Bone marrow (tissue), 2 donors: Measurements from ENCODE around the gene OGFOD3.

ENCODE experiments used
- DNase-seq, 2 donors: peaks; one replicate each; lab custom pipeline; 2025; lab: John Stamatoyannopoulos, UW

The OGFOD3 gene

DNA sequence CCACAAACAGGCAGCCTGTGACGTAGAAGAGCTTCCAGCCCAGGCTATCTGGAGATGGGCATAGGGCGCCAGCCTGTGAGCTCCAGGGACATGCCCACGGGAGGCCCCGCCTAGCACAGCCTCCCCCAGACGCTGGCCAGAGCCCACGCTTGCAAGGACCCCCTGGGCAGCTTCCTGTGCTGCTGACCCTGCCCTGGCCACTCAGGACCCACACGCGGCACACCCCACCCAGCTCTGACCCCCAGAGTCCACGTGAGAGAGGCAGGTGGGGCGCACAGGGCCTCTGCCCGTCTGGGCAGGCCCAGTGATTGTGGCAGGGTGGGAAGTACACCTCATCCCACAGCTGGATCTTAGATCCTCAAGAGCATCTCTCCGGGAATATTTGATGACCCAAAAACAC is 28.3 kb upstream of the OGFOD3 start:
- no peak for DNase-seq

DNA sequence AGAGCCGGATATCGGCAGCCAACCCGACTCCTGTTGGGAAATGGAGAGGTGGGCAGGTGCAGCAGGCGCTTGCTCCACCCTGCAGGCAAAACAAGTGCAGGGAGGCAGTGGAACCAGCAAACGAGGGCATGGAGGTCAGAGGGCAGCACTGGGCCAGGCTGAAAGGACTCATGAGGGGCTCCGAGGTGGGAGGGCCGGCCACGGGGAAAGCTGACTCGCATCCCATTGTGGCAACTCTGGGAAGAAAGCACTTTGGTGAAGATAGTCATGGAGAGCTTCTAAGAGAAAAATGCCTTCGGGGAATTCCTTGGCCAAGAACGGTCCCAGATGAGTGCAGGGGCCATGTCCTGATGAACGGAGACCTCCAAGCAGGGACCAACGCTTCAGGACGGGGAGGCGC is 27.7 kb upstream of the OGFOD3 start:
- no peak for DNase-seq

DNA sequence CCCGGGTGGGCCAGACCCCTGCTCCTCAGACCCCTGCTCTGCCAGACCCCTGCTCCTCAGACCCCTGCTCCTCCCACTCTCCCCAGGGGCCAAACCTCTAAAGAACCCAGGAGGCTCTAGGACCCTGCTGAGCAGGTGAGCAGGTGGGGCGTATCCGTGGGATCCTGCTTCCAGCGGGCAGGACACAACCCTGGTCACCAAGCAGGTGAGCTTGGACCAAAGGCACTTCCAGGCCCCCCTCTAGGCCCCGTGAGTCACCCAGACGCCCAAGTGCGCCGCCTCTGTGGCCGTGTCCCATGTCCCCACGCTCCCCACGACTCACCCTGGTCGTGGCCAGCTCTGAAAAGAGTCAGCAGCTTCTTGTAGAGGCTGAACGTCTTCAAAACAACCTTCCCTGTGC is 27.2 kb upstream of the OGFOD3 start:
- DNase-seq = no peak

GRCh38 chr17:82444941-82445521 is 26.6 kb upstream of the OGFOD3 start:
- no peak for DNase-seq

GRCh38 chr17:82444284-82444893 is 26.0 kb upstream of the OGFOD3 start:
- DNase-seq = no peak

GRCh38 chr17:82443465-82444283 is 25.3 kb upstream of the OGFOD3 start:
- no peak for DNase-seq

DNA sequence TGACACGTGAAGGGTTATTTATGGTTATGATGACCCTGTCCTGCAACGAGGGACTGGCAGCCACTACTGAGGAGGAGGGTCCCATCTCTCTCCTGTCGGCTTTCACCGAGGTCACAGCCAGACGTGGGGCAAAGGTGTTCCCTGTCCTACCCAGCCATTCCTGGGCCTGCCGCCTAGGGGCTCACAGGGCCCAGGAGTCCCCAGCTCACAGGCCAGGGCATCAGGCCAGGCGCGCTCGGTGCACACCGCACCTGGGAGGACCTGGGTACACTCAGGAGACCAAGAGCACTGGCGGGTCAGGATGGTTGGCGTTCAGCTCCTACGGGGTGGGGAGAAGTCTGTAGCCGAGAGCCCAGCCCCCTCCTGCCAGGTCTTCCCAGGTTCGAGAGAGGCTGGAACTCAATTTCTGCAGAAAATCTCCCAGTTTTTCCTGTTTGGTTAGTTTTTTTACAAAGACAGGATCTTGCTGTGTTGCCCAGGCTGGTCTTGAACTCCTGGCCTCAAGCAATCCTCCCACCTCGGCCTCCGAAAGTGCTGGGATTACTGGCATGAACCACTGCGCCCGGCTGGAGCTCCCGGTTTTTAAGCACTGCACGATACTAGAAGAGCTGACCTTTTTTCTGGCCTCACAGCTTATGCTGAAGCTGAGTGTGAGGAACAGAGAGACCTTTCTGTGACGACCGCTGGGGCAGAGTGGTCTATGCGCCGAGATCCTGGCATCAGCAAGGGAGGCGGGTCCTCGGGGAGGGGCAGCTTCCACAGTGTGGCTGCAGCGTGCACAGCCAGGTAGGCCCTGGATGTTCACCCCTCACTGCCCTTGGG is 24.5 kb upstream of the OGFOD3 start:
- DNase-seq = no peak

DNA sequence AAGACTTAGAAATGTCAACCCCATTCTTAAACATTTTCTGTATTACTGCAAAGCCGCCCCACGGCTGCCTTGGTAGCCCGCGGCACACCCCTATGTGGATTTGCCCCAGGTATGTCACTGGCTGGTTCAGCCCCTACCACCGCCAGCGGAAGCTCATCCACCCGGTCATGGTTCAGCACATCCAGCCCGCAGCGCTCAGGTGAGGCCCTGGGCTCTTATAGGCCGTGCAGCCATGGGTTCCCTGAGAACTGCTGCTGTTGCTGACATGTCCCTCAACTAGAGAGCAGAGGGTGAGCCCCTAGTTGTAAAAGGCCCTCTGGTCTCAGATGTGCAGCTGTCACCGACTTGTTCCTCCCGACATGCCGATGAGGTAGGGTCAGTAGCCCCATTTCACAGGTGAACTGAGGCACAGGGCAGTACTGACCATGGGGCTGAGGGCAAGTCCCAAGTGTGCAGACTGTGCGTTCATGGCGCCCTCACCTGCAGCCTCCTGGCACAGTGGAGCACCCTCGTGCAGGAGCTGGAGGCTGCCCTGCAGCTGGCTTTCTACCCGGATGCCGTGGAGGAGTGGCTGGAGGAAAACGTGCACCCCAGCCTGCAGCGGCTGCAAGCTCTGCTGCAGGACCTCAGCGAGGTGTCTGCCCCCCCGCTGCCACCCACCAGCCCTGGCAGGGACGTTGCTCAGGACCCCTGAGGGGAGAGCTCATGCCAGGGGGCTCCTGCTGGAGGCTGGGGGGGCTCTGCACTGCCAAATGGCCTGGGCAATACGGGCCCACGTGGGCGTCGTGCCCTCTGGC is 23.5 kb upstream of the OGFOD3 start:
- DNase-seq = no peak

DNA sequence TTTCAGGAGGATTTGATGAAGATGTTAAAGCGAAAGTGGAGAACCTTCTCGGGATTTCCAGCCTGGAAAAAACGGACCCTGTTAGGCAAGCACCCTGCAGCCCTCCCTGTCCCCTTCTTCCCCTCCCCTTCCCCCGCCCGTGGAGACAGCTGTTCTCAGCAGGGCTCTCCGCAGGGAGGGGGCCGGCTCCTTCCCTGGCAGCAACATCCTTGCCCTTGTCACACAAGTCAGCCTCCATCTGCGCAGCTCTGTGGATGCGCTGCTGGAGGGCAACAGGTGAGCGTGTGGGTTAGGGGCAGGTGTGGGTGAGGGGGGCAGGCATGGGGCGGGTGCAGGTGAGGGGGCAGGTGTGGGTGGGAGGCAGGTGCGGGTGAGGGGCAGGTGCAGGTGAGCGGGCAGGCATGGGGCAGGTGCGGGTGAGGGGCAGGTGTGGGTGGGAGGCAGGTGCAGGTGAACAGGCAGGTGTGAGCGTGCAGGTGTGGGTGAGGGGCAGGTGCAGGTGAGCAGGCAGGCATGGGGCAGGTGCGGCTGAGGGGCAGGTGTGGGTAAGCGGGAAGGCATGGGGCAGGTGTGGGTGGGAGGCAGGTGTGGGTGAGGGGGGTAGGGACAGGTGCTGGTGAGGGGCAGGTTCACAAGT is 22.7 kb upstream of the OGFOD3 start:
- DNase-seq = no peak

DNA sequence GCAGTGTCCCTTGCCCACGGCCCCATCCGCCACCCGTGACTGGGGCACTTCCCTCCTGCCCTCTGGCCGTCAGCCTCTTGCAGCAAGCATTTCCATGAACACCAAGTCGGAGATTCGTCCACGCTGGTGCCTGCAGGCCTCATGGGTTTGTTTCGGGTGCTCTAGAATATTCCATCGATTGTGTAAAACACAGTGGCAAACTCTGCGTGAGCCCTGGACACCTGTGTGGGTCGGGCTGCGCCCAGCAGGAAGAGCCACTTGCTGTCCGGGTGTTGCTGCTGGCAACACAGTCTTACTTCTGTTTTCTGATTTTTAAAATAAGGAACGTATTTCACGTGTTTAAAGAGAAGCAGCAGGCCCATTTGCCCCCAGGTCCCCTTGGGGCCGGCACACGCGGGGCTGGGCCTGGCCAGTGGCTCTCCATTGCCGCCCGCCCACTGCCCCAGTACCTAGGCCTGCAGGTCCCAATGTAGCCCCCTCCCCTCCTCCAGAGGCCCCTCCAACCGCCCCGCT is 22.1 kb upstream of the OGFOD3 start:
- peak in 1 of 2 donors; percentile 8 for DNase-seq

DNA sequence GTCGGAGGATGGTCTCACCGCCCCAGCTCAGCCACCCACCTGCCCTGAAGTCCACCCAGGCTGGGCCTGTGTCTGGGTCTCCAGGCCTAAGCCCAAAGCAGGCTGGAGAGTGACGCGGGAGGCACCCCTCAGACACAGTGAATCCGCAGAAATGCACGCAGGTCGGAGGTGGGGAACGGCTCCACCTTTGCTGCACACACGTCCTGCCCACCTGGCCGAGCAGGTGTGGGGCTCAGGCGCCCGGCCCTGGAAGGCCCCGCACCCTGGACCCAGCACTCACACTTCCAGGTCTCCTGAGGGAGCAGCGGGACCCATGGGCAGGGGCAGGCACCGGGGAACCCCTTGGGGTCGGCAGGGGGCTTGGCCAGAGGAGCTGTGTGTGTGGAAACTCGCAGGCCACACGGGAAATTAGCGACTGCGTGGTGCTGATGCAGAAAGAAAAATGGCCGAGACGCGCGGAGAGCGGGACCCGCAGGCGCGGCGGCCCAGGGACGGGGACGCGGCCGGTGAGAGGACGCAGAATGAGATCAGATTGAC is 21.5 kb upstream of the OGFOD3 start:
- DNase-seq = no peak

- DNase-seq = no peak
These were observed 20.9 kb upstream of the OGFOD3 start for GRCh38 chr17:82439194-82439828.

- DNase-seq = no peak
These were observed 20.2 kb upstream of the OGFOD3 start for GRCh38 chr17:82438401-82439193.

- DNase-seq = no peak
These were observed 18.9 kb upstream of the OGFOD3 start for GRCh38 chr17:82437325-82437668.

DNA sequence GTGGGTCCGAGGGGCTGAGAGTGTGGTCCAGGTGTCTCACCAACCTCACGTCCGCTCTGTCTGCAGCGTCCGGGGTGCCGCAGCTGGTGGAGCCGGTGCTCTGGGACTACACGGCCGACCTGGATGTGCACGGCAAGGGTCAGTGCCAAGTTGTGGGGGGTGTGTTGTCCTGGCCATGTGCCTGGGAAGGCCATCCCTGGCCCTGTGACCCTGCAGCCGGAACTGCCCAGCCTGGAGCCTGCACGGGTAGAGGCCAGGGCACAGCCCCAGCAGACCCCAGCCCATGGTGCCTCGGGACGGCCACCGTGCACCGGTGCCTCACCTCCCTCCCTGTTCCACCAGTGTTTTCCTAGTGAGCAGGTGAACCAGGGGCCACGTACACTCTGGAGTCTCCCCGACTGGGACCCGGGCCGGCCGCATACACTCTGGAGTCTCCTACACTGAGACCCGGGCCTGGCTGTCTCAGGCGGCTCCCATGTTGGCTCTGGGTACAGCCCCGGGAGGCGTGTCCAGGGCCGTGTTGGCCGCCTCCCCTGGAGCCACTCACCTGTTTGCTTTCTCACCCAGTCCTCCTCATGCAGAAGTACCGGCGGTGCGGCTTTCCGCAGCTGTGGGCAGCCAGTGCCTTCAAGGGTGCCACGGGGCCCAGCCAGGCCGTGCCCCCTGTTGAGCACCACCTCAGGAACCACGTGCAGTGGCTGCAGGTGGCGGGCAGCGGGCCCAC is 18.4 kb upstream of the OGFOD3 start:
- DNase-seq = no peak

- DNase-seq = no peak
These were observed 17.5 kb upstream of the OGFOD3 start for GRCh38 chr17:82435601-82436583.

DNA sequence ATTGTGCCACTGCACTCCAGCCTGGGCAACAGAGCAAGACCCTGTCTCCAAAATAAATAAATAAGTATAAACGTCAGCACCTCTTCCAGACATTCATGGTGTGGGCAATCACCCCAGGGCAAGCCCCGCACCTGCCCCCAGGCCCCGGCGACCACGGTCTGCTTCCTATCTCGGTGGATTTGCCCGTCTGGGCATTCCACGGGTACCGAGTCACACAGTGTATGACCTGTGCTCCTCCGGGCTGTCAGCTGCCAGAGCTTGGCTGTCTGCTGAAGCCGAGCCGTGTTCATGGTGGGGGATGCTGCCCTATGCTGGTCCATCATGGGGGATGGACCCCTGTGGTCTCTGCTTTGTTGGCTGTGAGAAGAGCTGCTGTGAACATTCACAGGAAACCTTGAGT is 16.7 kb upstream of the OGFOD3 start:
- no peak for DNase-seq

- no peak for DNase-seq
These were observed 15.8 kb upstream of the OGFOD3 start for GRCh38 chr17:82434216-82434565.
